Peyer's patch (tissue), 4 donors: ENCODE results near the gene METRNL. TPM values are rescaled to one million over a fixed set of nuclear protein-coding genes. Genes with fewer than 3 reads are reported as not detected.

Experiments used
- DNase-seq, 3 donors: peaks; one replicate each; pipeline ENCODE4 v3.0.0-alpha.2; 2017 to 2019
- H3K27ac ChIP-seq, 4 donors: fragments of 200-600 bp; sonication (generic); one replicate each; pipeline ENCODE4 v1.5.1; 2016 to 2019
- H3K27me3 ChIP-seq, 2 donors: fragments of 200-600 bp; sonication (generic); one replicate each; pipeline ENCODE4 v1.5.1; 2019
- H3K36me3 ChIP-seq, 3 donors: fragments of 200-600 bp; sonication (generic); one replicate each; pipeline ENCODE4 v1.5.1; 2016 to 2019
- H3K4me1 ChIP-seq, 4 donors: fragments of 200-600 bp; sonication (generic); one replicate each; pipeline ENCODE4 v1.5.1; 2016 to 2019
- H3K4me3 ChIP-seq, 4 donors: fragments of 200-600 bp; sonication (generic); 1 replicate in 3 of 4; 2 replicates in 1 of 4; pipeline ENCODE4 v1.5.1; 2016 to 2019; ENCODE audit warnings: mild to moderate bottlenecking in 1 of 4
- H3K9me3 ChIP-seq, 4 donors: fragments of 200-600 bp; sonication (generic); one replicate each; pipeline ENCODE4 v1.5.1; 2016 to 2019; ENCODE audit warnings: mild to moderate bottlenecking in 1 of 4
- CTCF ChIP-seq, 6 experiments: fragments of 450-650 bp in 4 of 6; fragments of 200-600 bp in 2 of 6; sonication (generic) in 1 of 6; IDR thresholded peaks; one replicate each; pipeline ENCODE4 v1.5.1; 2017 to 2019; ENCODE audit warnings: antibody characterized with exemption in 6 of 6, mild to moderate bottlenecking in 3 of 6, moderate library complexity in 1 of 6
- POLR2A ChIP-seq, 2 donors: fragments of 450-650 bp; IDR thresholded peaks; one replicate each; pipeline ENCODE4 v1.5.1; 2017; ENCODE audit warnings: antibody characterized with exemption in 2 of 2, mild to moderate bottlenecking in 2 of 2, moderate library complexity in 2 of 2
- total RNA-seq, 4 donors: library from RNA; depleted of rRNA; stranded (reverse); fragments of >200 nt; gene quantifications; one replicate each; pipeline ENCODE4 v1.1.0, GENCODE V29; 2016

The METRNL gene
- total RNA-seq, 4 donors from 2014 or later = 73.4 to 170 (median 117) TPM

- DNase-seq = no peak
- peaks cover 0 to 37% (median 12%) of the 10 kb centered on the region in 4 donors for H3K4me1 ChIP-seq
- no peaks in the 10 kb centered on the region for H3K9me3 ChIP-seq
- no peak overlapping the region for H3K27ac ChIP-seq
- no peaks in the 10 kb centered on the region for H3K27me3 ChIP-seq
- TF ChIP-seq CTCF (IDR thresholded peaks at IDR 0.05) = no peak
- no peak for TF ChIP-seq POLR2A (IDR thresholded peaks at IDR 0.05)
- H3K4me3 ChIP-seq = no peak overlapping the region
- no peaks in the 10 kb centered on the region for H3K36me3 ChIP-seq
Observed at GRCh38 chr17:83105512-83105911, 26.1 kb downstream of the METRNL start.

DNA sequence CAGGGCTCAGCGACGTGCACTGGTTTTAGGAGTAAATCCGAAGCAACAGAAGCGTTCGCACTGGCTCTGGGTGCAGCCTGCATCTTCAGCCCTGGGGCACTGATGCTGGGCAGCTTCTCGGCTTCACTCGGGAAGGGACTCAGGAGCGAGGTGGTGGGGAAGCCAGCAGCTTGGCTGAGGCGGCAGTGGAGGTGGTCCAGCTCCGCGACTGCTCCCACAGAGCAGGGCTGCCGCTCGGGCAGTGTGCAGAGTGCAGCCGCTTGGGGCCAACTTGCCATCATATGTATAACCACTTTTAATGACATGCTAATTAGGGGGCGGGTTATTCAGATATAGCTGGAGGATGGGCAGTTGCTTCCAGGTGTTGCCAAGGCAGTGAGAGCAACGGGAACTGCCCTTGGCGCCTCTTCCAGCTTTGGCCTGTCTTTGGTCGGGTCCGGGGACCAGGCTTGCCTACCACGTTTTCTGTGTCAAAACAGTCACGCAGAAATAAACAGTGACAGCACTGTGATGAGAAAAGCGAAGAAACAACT is 26.7 kb downstream of the METRNL start:
- Histone ChIP-seq H3K4me1 (peaks cover 0 to 32% (median 8%) of the 10 kb centered on the region in 4 donors), H3K4me3 (no peak overlapping the region), H3K36me3 (no peaks in the 10 kb centered on the region), H3K9me3 (no peaks in the 10 kb centered on the region), H3K27me3 (no peaks in the 10 kb centered on the region), H3K27ac (no peak overlapping the region)
- DNase-seq = no peak
- TF ChIP-seq CTCF (IDR thresholded peaks at IDR 0.05) (no peak), POLR2A (IDR thresholded peaks at IDR 0.05) (no peak)

- H3K9me3 ChIP-seq = no peaks in the 10 kb centered on the region
- H3K27me3 ChIP-seq = no peaks in the 10 kb centered on the region
- H3K27ac ChIP-seq = no peak overlapping the region
- no peak for DNase-seq
- H3K4me3 ChIP-seq = no peak overlapping the region
- no peak for TF ChIP-seq POLR2A (IDR thresholded peaks at IDR 0.05)
- TF ChIP-seq CTCF (IDR thresholded peaks at IDR 0.05) = no peak
- H3K4me1 ChIP-seq = peaks cover 0 to 23% (median 2%) of the 10 kb centered on the region in 4 donors
- H3K36me3 ChIP-seq = no peaks in the 10 kb centered on the region
Observed at GRCh38 chr17:83106913-83107655, 27.7 kb downstream of the METRNL start.

DNA sequence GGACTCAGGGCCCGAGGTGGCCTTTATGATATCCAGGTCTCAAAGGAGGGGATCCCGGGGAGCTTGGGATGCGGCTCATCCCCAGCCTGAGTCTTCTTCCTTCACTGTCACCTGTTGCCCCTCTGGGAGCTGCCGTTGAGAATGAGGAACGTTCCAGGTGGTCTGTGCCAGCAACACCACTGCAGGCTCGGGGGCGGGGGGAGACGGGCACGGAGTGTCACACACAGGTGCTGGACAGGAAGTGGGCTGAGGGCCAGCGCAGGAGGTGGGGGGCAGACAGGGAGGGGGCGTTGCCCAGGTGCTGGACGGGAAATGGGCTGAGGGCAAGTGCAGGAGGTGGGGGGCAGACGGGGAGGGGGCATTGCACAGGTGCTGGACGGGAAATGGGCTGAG is 28.2 kb downstream of the METRNL start:
- no peak overlapping the region for H3K4me3 ChIP-seq
- no peak for TF ChIP-seq POLR2A (IDR thresholded peaks at IDR 0.05)
- no peak for TF ChIP-seq CTCF (IDR thresholded peaks at IDR 0.05)
- no peaks in the 10 kb centered on the region for H3K9me3 ChIP-seq
- DNase-seq = no peak
- H3K36me3 ChIP-seq = no peaks in the 10 kb centered on the region
- H3K27ac ChIP-seq = no peak overlapping the region
- peaks cover 0 to 19% (median 2%) of the 10 kb centered on the region in 4 donors for H3K4me1 ChIP-seq
- no peaks in the 10 kb centered on the region for H3K27me3 ChIP-seq

DNA sequence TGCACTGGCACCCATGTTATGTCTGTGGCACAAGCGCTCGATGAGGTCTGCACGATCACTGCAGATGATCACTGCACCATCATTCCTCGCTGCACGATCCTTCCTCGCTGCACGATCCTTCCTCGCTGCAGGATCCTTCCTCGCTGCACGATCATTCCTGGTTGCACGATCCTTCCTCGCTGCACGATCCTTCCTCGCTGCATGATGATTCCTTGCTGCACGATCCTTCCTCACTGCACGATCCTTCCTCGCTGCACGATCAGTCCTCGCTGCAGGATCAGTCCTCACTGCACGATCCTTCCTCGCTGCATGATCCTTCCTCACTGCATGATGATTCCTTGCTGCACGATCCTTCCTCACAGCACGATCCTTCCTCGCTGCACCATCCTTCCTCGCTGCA is 29.3 kb downstream of the METRNL start:
- no peak overlapping the region for H3K27ac ChIP-seq
- no peaks in the 10 kb centered on the region for H3K27me3 ChIP-seq
- DNase-seq = no peak
- H3K4me3 ChIP-seq = no peak overlapping the region
- TF ChIP-seq CTCF (IDR thresholded peaks at IDR 0.05) (no peak), POLR2A (IDR thresholded peaks at IDR 0.05) (no peak)
- peaks cover 0 to 18% (median 1%) of the 10 kb centered on the region in 4 donors for H3K4me1 ChIP-seq
- no peaks in the 10 kb centered on the region for H3K36me3 ChIP-seq
- no peaks in the 10 kb centered on the region for H3K9me3 ChIP-seq
